K562 (cell line): ENCODE data around the gene RYR1. TPM values are rescaled to one million over a fixed set of nuclear protein-coding genes. Genes with fewer than 3 reads are reported as not detected.

Source experiments
- ATAC-seq: fragments of 200-7000 bp; cut with Tn5 transposase; 3 replicates; pipeline ENCODE4 v1.9.1; 2020; ENCODE audit warnings: moderate library complexity
- BruUV-seq: library from RNA; stranded (reverse); fragments of 400-500 nt; replicated peaks from 2 replicates; lab custom pipeline; 2021; lab: Mats Ljungman, UMichigan
- CTCF ChIA-PET: fragments of 300-600 bp; formaldehyde crosslinking; extraction: SDS; loops from one replicate; lab custom pipeline; 2021; ENCODE audit warnings: low intra/inter-chr PET ratio; lab: Yijun Ruan, JAX
- POLR2A ChIA-PET: fragments of 300-600, 350-650 bp; sonication (Branson Sonifier 250); formaldehyde crosslinking; extraction: SDS; loops from one replicate; lab custom pipeline; 2021; ENCODE audit warnings: antibody characterized with exemption, inconsistent platforms; lab: Yijun Ruan, JAX
- DNase-seq, 4 experiments: peaks; one replicate each; pipeline versions ENCODE4 v3.0.0 to v3.0.0-alpha.2; 2011 to 2018; ENCODE audit warnings: low spot score in 3 of 4, mixed read lengths in 3 of 4; ENCODE audit errors: extremely low read depth in 1 of 4
- FAIRE-seq: peaks from 2 replicates; lab custom pipeline; 2011; peaks lifted over from hg19 to GRCh38; lab: Jason Lieb, UNC
- H2AFZ ChIP-seq: 2 replicates; pipeline ENCODE4 v1.6.0; 2011; ENCODE audit warnings: low read depth, low read length, control low read depth, inconsistent platforms
- H3K27ac ChIP-seq: fragments of 200-600 bp; 3 replicates; pipeline ENCODE4 v1.8.0; 2011; ENCODE audit warnings: low read depth, mild to moderate bottlenecking, control low read depth, inconsistent platforms, low read length, moderate library complexity, mixed read lengths; ENCODE audit errors: extremely low read depth
- H3K27me3 ChIP-seq, 2 experiments: fragments of 300-600 bp in 1 of 2; 2 replicates in 1 of 2; 3 replicates in 1 of 2; pipeline versions ENCODE4 v1.6.0 to v1.8.0; 2011; ENCODE audit warnings: inconsistent platforms in 2 of 2, low read length in 2 of 2, mild to moderate bottlenecking in 1 of 2, mixed read lengths in 1 of 2, moderate library complexity in 1 of 2; ENCODE audit not compliant: control insufficient read depth in 2 of 2, insufficient read depth in 2 of 2
- H3K36me3 ChIP-seq: fragments of 300-600 bp; 3 replicates; pipeline ENCODE4 v1.8.0; 2011; ENCODE audit warnings: mild to moderate bottlenecking, low read length, inconsistent platforms; ENCODE audit not compliant: control insufficient read depth, insufficient read depth
- H3K4me1 ChIP-seq, 2 experiments: fragments of 200-600 bp in 1 of 2; replicated peaks in 1 of 2; 2 replicates in 1 of 2; 3 replicates in 1 of 2; pipeline versions ENCODE4 v1.5.1 to v1.8.0; 2011; ENCODE audit warnings: inconsistent platforms in 2 of 2, low read length in 2 of 2, mild to moderate bottlenecking in 1 of 2, mixed read lengths in 1 of 2, moderate library complexity in 1 of 2; ENCODE audit not compliant: control insufficient read depth in 2 of 2, insufficient read depth in 2 of 2
- H3K4me2 ChIP-seq: 2 replicates; pipeline ENCODE4 v1.6.1; 2011; ENCODE audit warnings: low read length, control low read depth, inconsistent platforms, mixed read lengths; ENCODE audit not compliant: insufficient read depth
- H3K4me3 ChIP-seq: fragments of 200-600 bp; sonication (generic), shearing (Covaris generic); 2 replicates; pipeline ENCODE4 v1.5.1; 2016; ENCODE audit warnings: control low read depth, inconsistent platforms
- H3K79me2 ChIP-seq: fragments of 200-600 bp; 3 replicates; pipeline ENCODE4 v1.8.0; 2011; ENCODE audit warnings: low read length, inconsistent platforms; ENCODE audit not compliant: control insufficient read depth, insufficient read depth
- H3K9ac ChIP-seq, 2 experiments: 2 replicates each; pipeline versions ENCODE4 v1.6.0 to v1.6.1; 2011; ENCODE audit warnings: low read depth in 2 of 2, low read length in 2 of 2, control low read depth in 1 of 2, inconsistent platforms in 1 of 2, mild to moderate bottlenecking in 1 of 2, mixed read lengths in 1 of 2; ENCODE audit not compliant: insufficient read depth in 1 of 2
- H3K9me1 ChIP-seq: one replicate; pipeline ENCODE4 v1.6.0; 2011; ENCODE audit warnings: inconsistent platforms, mild to moderate bottlenecking, low read length, moderate library complexity; ENCODE audit not compliant: control insufficient read depth, insufficient read depth
- H3K9me3 ChIP-seq: replicated peaks from 2 replicates; pipeline ENCODE4 v1.5.1; 2011; ENCODE audit warnings: low read depth, low read length, inconsistent platforms; ENCODE audit not compliant: control insufficient read depth, insufficient read depth
- H4K20me1 ChIP-seq: replicated peaks from 2 replicates; pipeline ENCODE4 v1.6.1; 2011; ENCODE audit warnings: low read length, inconsistent platforms, mixed read lengths; ENCODE audit not compliant: control insufficient read depth, insufficient read depth
- DLX4 ChIP-seq: fragments of 250-450 bp; sonication (Bioruptor Pico); IDR thresholded peaks from 2 replicates; pipeline ENCODE4 v1.6.1; 2021; ENCODE audit warnings: mild to moderate bottlenecking
- FOXP1 ChIP-seq: sonication (generic); formaldehyde crosslinking; IDR thresholded peaks from 2 replicates; pipeline ENCODE4 v1.8.0; 2022; ENCODE audit warnings: mild to moderate bottlenecking, missing genetic modification reagents
- KLF10 ChIP-seq: fragments of 250-450 bp; sonication (Bioruptor Pico); IDR thresholded peaks from 2 replicates; pipeline ENCODE4 v1.6.1; 2021; ENCODE audit warnings: matching md5 sums
- RUNX1 ChIP-seq: sonication (generic); IDR thresholded peaks from 2 replicates; pipeline ENCODE4 v1.6.1; 2016; ENCODE audit warnings: antibody characterized with exemption, low read depth
- SAFB2 ChIP-seq: fragments of 200-400 bp; formaldehyde crosslinking; IDR thresholded peaks from 2 replicates; pipeline ENCODE4 v1.6.1; 2018; ENCODE audit warnings: borderline replicate concordance, low read length, low read depth, moderate library complexity; ENCODE audit not compliant: severe bottlenecking
- SIN3A ChIP-seq, 2 experiments: fragments of 150-350 bp in 1 of 2; IDR thresholded peaks; 2 replicates each; pipeline ENCODE4 v1.6.1; 2011 to 2016; ENCODE audit warnings: borderline replicate concordance in 2 of 2, low read depth in 2 of 2, low read length in 2 of 2, mild to moderate bottlenecking in 2 of 2, moderate library complexity in 2 of 2; ENCODE audit not compliant: control insufficient read depth in 1 of 2
- ZNF124 ChIP-seq: sonication (generic); formaldehyde crosslinking; IDR thresholded peaks from 2 replicates; pipeline ENCODE4 v1.8.1; 2022; ENCODE audit warnings: missing genetic modification reagents
- ZNF224 ChIP-seq: sonication (generic); formaldehyde crosslinking; IDR thresholded peaks from 2 replicates; pipeline ENCODE4 v1.8.0; 2022; ENCODE audit warnings: mild to moderate bottlenecking, missing genetic modification reagents
- ZNF253 ChIP-seq: fragments of 250-450 bp; sonication (Bioruptor Pico); conservative IDR thresholded peaks from 2 replicates; pipeline ENCODE4 v1.6.1; 2021; ENCODE audit warnings: mild to moderate bottlenecking
- ZNF347 ChIP-seq: fragments of 450-650 bp; formaldehyde crosslinking; IDR thresholded peaks from 2 replicates; pipeline ENCODE4 v1.4.0; 2020; ENCODE audit warnings: low read depth, mild to moderate bottlenecking, moderate library complexity
- WGBS: fragments of 100-300 bp; shearing (Covaris generic); methylation state at CpG from one replicate; pipeline ENCODE4 v1.1.6; 2016; ENCODE audit warnings: low coverage, mixed read lengths; ENCODE audit not compliant: insufficient coverage; ENCODE audit errors: missing lambda C conversion rate; 5-methylcytosine and 5-hydroxymethylcytosine counted together
- in situ Hi-C: fragments of 300-500 bp; cut with MboI; formaldehyde crosslinking; loops from 4 replicates; pipeline ENCODE4 v1.15.0; 2018; ENCODE audit warnings: inconsistent platforms, mixed read lengths
- intact Hi-C: fragments of 100-400 bp; cut with micrococcal nuclease; formaldehyde crosslinking; loops from 2 replicates; pipeline ENCODE4 v1.14.2; 2022
- polyA plus RNA-seq, 8 experiments: library from polyadenylated mRNA; depleted of rRNA in 4 of 8; stranded (reverse) in 5 of 8; unstranded in 3 of 8; fragments of >200 nt; fragmentation: Nextera tagmentation in 2 of 8; fragmentation: Illumina TruSeq in 1 of 8; extraction: Ambion mirVana in 2 of 8; extraction: Trizol in 1 of 8; gene quantifications; 2 replicates each; pipeline versions ENCODE4 v1.2.1 to v1.2.3, GENCODE V29; 2011 to 2014; ENCODE audit warnings: inconsistent platforms in 1 of 8, missing spikeins in 1 of 8
- total RNA-seq, 7 experiments: library from RNA; depleted of rRNA in 6 of 7; stranded (reverse); fragments of >200 nt in 6 of 7; fragmentation: Illumina TruSeq in 2 of 7; extraction: Trizol in 2 of 7; gene quantifications; 2 replicates each; pipeline versions ENCODE4 v1.2.1 to v1.2.3, GENCODE V29; 2011 to 2021; ENCODE audit warnings: low replicate concordance in 1 of 7
- TF ChIP-seq, protein P1 (sequence below): fragments of 250-450 bp; sonication (Bioruptor Pico); IDR thresholded peaks from 2 replicates; pipeline ENCODE4 v1.4.0; 2020; ENCODE audit warnings: mild to moderate bottlenecking, moderate library complexity
- TF ChIP-seq, protein P2 (sequence below): sonication (generic); formaldehyde crosslinking; IDR thresholded peaks from 2 replicates; pipeline ENCODE4 v1.8.0; 2022; ENCODE audit warnings: mild to moderate bottlenecking, missing genetic modification reagents
- TF ChIP-seq, protein P3 (sequence below): sonication (generic); formaldehyde crosslinking; IDR thresholded peaks from 2 replicates; pipeline ENCODE4 v1.5.0; 2020; ENCODE audit warnings: missing genetic modification reagents
- TF ChIP-seq, protein P4 (sequence below): fragments of 250-450 bp; sonication (Bioruptor Pico); IDR thresholded peaks from 2 replicates; pipeline ENCODE4 v1.5.0; 2020; ENCODE audit warnings: mild to moderate bottlenecking, borderline replicate concordance

Gene RYR1
- total and polyA plus RNA-seq, 9 of the 15 experiments (the other 6 are each of a cell fraction or from before 2014, with no cell fraction given): 0.11 to 7.4 (median 3.7) TPM

DNA sequence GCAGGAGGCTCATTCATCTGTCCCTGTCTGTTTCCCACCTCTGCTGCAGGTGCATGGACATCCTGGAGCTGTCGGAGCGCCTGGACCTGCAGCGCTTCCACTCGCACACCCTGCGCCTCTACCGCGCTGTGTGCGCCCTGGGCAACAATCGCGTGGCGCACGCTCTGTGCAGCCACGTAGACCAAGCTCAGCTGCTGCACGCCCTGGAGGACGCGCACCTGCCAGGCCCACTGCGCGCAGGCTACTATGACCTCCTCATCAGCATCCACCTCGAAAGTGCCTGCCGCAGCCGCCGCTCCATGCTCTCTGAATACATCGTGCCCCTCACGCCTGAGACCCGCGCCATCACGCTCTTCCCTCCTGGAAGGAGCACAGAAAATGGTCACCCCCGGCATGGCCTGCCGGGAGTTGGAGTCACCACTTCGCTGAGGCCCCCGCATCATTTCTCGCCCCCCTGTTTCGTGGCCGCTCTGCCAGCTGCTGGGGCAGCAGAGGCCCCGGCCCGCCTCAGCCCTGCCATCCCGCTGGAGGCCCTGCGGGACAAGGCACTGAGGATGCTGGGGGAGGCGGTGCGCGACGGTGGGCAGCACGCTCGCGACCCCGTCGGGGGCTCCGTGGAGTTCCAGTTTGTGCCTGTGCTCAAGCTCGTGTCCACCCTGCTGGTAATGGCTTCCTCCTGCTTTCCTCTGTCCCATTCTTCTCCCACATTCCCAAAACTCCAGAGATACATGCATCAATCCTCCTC lies 52.2 kb downstream of the RYR1 start (continued):
- TF ChIP-seq, protein P1, sequence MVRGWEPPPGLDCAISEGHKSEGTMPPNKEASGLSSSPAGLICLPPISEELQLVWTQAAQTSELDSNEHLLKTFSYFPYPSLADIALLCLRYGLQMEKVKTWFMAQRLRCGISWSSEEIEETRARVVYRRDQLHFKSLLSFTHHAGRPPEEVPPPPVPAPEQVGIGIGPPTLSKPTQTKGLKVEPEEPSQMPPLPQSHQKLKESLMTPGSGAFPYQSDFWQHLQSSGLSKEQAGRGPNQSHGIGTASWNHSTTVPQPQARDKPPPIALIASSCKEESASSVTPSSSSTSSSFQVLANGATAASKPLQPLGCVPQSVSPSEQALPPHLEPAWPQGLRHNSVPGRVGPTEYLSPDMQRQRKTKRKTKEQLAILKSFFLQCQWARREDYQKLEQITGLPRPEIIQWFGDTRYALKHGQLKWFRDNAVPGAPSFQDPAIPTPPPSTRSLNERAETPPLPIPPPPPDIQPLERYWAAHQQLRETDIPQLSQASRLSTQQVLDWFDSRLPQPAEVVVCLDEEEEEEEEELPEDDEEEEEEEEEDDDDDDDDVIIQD: no peak
- TF ChIP-seq ZNF347 (CRISPR knock-in tag): no peak

DNA sequence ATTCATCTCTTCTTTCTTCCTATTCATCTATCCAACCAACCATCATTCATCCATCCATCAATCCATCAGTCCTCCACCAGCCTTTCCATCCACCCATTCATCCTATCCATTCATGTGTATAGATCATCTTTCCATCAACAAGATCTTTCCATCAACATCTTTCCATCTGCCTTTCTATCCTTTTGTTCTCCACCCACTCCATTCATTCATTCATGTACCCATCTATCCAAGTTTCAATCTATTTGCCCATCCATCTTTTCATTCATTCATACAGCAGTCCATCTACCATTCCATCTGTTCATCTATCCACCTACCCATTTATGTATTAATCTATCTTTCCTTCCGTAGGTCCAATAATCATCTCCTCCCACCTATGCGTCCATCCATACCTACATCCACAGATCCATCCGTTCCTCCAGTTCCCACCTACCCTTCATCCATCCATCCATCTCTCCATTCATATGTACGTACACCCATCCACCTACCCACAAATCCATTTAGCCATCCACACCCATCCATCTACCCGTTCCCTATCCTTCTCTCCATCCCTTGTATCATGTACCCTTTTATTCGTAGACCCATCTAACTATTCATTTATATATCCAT lies 53.3 kb downstream of the RYR1 start:
- Histone ChIP-seq H3K9me1 (no peaks in the 10 kb centered on the region), H3K27ac (no peak overlapping the region), H3K9ac (no peak overlapping the region), H3K9me3 (no peaks in the 10 kb centered on the region), H3K36me3 (peaks cover 22% of the 10 kb centered on the region; the same call in 2 of the 3 replicates), H3K4me1 (peaks cover 0 to 6% of the 10 kb centered on the region in 2 experiments; a peak in 1 of 5 replicates), H4K20me1 (no peaks in the 10 kb centered on the region), H3K4me3 (no peak overlapping the region), H3K27me3 (no peaks in the 10 kb centered on the region), H3K4me2 (no peak overlapping the region), H3K79me2 (no peaks in the 10 kb centered on the region), H2AFZ (no peak overlapping the region)
- FAIRE-seq (no peak), DNase-seq (no peak), ATAC-seq (no peak)
- POLR2A ChIA-PET: no interaction called here
- intact Hi-C loops: no loop called here
- in situ Hi-C loops: no loop called here
- WGBS: 67% methylated on average over 6 of the region's 6 CpGs
- CTCF ChIA-PET: no interaction called here
- no TSS peak for BruUV-seq
- TF ChIP-seq FOXP1: no peak
- TF ChIP-seq KLF10: no peak
- no peak for TF ChIP-seq ZNF124 (CRISPR knock-in tag)
- TF ChIP-seq SAFB2: no peak
- no peak for TF ChIP-seq ZNF224 (CRISPR knock-in tag)
- no peak for TF ChIP-seq RUNX1
- TF ChIP-seq ZNF253 (CRISPR knock-in tag): no peak
- TF ChIP-seq, protein P2, sequence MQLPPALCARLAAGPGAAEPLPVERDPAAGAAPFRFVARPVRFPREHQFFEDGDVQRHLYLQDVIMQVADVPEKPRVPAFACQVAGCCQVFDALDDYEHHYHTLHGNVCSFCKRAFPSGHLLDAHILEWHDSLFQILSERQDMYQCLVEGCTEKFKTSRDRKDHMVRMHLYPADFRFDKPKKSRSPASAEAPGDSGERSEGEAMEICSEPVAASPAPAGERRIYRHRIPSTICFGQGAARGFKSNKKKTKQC (CRISPR knock-in tag): no peak
- TF ChIP-seq SIN3A (IDR thresholded peaks at IDR 0.05; ENCODE audit: borderline replicate concordance in 2 of 2, control insufficient read depth in 1 of 2, low read depth in 2 of 2, low read length in 2 of 2): no peak
- TF ChIP-seq DLX4 (CRISPR knock-in tag): no peak
- TF ChIP-seq, protein P3, sequence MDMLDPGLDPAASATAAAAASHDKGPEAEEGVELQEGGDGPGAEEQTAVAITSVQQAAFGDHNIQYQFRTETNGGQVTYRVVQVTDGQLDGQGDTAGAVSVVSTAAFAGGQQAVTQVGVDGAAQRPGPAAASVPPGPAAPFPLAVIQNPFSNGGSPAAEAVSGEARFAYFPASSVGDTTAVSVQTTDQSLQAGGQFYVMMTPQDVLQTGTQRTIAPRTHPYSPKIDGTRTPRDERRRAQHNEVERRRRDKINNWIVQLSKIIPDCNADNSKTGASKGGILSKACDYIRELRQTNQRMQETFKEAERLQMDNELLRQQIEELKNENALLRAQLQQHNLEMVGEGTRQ (CRISPR knock-in tag): no peak
- TF ChIP-seq, protein P4, sequence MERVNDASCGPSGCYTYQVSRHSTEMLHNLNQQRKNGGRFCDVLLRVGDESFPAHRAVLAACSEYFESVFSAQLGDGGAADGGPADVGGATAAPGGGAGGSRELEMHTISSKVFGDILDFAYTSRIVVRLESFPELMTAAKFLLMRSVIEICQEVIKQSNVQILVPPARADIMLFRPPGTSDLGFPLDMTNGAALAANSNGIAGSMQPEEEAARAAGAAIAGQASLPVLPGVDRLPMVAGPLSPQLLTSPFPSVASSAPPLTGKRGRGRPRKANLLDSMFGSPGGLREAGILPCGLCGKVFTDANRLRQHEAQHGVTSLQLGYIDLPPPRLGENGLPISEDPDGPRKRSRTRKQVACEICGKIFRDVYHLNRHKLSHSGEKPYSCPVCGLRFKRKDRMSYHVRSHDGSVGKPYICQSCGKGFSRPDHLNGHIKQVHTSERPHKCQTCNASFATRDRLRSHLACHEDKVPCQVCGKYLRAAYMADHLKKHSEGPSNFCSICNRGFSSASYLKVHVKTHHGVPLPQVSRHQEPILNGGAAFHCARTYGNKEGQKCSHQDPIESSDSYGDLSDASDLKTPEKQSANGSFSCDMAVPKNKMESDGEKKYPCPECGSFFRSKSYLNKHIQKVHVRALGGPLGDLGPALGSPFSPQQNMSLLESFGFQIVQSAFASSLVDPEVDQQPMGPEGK: no peak
